Tibial nerve (tissue), 4 donors: ENCODE results near the gene RAI2. TPM values are rescaled to one million over a fixed set of nuclear protein-coding genes. Genes with fewer than 3 reads are reported as not detected.
A peak's percentile ranks its signal among the peaks of the same experiment; 100 is the strongest.

Source experiments
- DNase-seq, 2 donors: peaks; one replicate each; pipeline ENCODE4 v3.0.0-alpha.2; 2019; ENCODE audit warnings: low spot score in 2 of 2
- H3K27ac ChIP-seq, 4 donors: fragments of 200-600 bp; sonication (generic) in 3 of 4; one replicate each; pipeline ENCODE4 v1.5.1; 2017 to 2019; ENCODE audit warnings: mild to moderate bottlenecking in 1 of 4
- H3K27me3 ChIP-seq, 2 donors: fragments of 200-600 bp; sonication (generic) in 1 of 2; one replicate each; pipeline versions ENCODE4 v1.5.1 to v1.6.0; 2017 to 2019
- H3K36me3 ChIP-seq, 3 donors: fragments of 200-600 bp; sonication (generic); one replicate each; pipeline ENCODE4 v1.5.1; 2018 to 2019
- H3K4me1 ChIP-seq, 4 donors: fragments of 200-600 bp; sonication (generic) in 3 of 4; one replicate each; pipeline ENCODE4 v1.5.1; 2017 to 2019
- H3K4me3 ChIP-seq, 4 donors: fragments of 200-600 bp; sonication (generic) in 3 of 4; one replicate each; pipeline ENCODE4 v1.5.1; 2017 to 2019; ENCODE audit warnings: mild to moderate bottlenecking in 1 of 4, moderate library complexity in 1 of 4
- H3K9me3 ChIP-seq, 4 donors: fragments of 200-600 bp; sonication (generic) in 3 of 4; one replicate each; pipeline ENCODE4 v1.5.1; 2017 to 2019
- CTCF ChIP-seq, 5 experiments: fragments of 200-600 bp in 3 of 5; fragments of 450-650 bp in 2 of 5; sonication (generic) in 3 of 5; IDR thresholded peaks; one replicate each; pipeline ENCODE4 v1.5.1; 2016 to 2019; ENCODE audit warnings: antibody characterized with exemption in 5 of 5, mild to moderate bottlenecking in 3 of 5, moderate library complexity in 2 of 5
- EP300 ChIP-seq, 2 donors: sonication (generic); formaldehyde crosslinking; IDR thresholded peaks; one replicate each; pipeline ENCODE4 v1.6.1; 2017; ENCODE audit warnings: antibody characterized with exemption in 2 of 2, mild to moderate bottlenecking in 1 of 2
- POLR2A ChIP-seq, 2 donors: fragments of 450-650 bp; IDR thresholded peaks; one replicate each; pipeline ENCODE4 v1.6.1; 2017; ENCODE audit warnings: antibody characterized with exemption in 2 of 2, mild to moderate bottlenecking in 2 of 2, moderate library complexity in 2 of 2
- WGBS, 2 donors: methylation state at CpG; one replicate each; pipeline ENCODE4 v1.1.5; 2018; 5-methylcytosine and 5-hydroxymethylcytosine counted together
- total RNA-seq, 4 donors: library from RNA; depleted of rRNA; stranded (reverse); fragments of >200 nt; gene quantifications; one replicate each; pipeline ENCODE4 v1.1.0, GENCODE V29; 2016

The RAI2 gene
- total RNA-seq, 4 donors from 2014 or later: 17.1 to 25.1 (median 23.4) TPM

- 73 to 85% methylated on average over 4 of the region's 4 CpGs for WGBS, 2 donors
- Histone ChIP-seq H3K27ac (no peak overlapping the region), H3K9me3 (no peaks in the 10 kb centered on the region), H3K27me3 (peaks cover 0 to 4% of the 10 kb centered on the region in 2 donors), H3K36me3 (no peaks in the 10 kb centered on the region), H3K4me3 (no peak overlapping the region), H3K4me1 (no peaks in the 10 kb centered on the region)
- TF ChIP-seq EP300 (IDR thresholded peaks at IDR 0.05) (no peak), CTCF (IDR thresholded peaks at IDR 0.05) (no peak), POLR2A (IDR thresholded peaks at IDR 0.05) (no peak)
- DNase-seq: no peak
Observed at GRCh38 chrX:17839269-17839668, 21.8 kb downstream of the RAI2 start.

GRCh38 chrX:17836830-17837229 lies 24.3 kb downstream of the RAI2 start:
- no peak overlapping the region for H3K4me3 ChIP-seq
- H3K36me3 ChIP-seq: no peaks in the 10 kb centered on the region
- peaks cover 0 to 1% of the 10 kb centered on the region in 2 donors for H3K27me3 ChIP-seq
- H3K4me1 ChIP-seq: no peaks in the 10 kb centered on the region
- TF ChIP-seq POLR2A (IDR thresholded peaks at IDR 0.05): no peak
- TF ChIP-seq CTCF (IDR thresholded peaks at IDR 0.05): no peak
- no peak for TF ChIP-seq EP300 (IDR thresholded peaks at IDR 0.05)
- WGBS, 2 donors: 68 to 83% methylated on average over 3 of the region's 3 CpGs
- H3K9me3 ChIP-seq: no peaks in the 10 kb centered on the region
- no peak for DNase-seq
- H3K27ac ChIP-seq: no peak overlapping the region

- no peak for TF ChIP-seq CTCF (IDR thresholded peaks at IDR 0.05)
- no peak for TF ChIP-seq EP300 (IDR thresholded peaks at IDR 0.05)
- no peak for TF ChIP-seq POLR2A (IDR thresholded peaks at IDR 0.05)
- Histone ChIP-seq H3K4me1 (peaks cover 0 to 9% (median 0%) of the 10 kb centered on the region in 4 donors), H3K36me3 (no peaks in the 10 kb centered on the region), H3K27ac (no peak overlapping the region), H3K4me3 (no peak overlapping the region), H3K27me3 (no peaks in the 10 kb centered on the region), H3K9me3 (no peaks in the 10 kb centered on the region)
- 43 to 68% methylated on average over 2 of the region's 2 CpGs for WGBS, 2 donors
- DNase-seq: no peak
Observed at GRCh38 chrX:17833954-17834353, 27.1 kb downstream of the RAI2 start.

- Histone ChIP-seq H3K9me3 (no peaks in the 10 kb centered on the region), H3K36me3 (no peaks in the 10 kb centered on the region), H3K4me1 (peaks cover 0 to 12% (median 0%) of the 10 kb centered on the region in 4 donors), H3K27ac (peak overlapping the region in 1 of 4 donors; percentile 56), H3K4me3 (no peak overlapping the region), H3K27me3 (no peaks in the 10 kb centered on the region)
- 66 to 82% methylated on average over 3 of the region's 3 CpGs for WGBS, 2 donors
- DNase-seq: no peak
- TF ChIP-seq CTCF (IDR thresholded peaks at IDR 0.05): no peak
- TF ChIP-seq POLR2A (IDR thresholded peaks at IDR 0.05): no peak
- no peak for TF ChIP-seq EP300 (IDR thresholded peaks at IDR 0.05)
Observed at GRCh38 chrX:17831255-17831654, 29.8 kb downstream of the RAI2 start.

- peak overlapping the region in 1 of 4 donors; percentile 56 for H3K27ac ChIP-seq
- WGBS, 2 donors: 24 to 43% methylated on average over 1 of the region's 1 CpG
Observed at GRCh38 chrX:17830211-17830610, 30.9 kb downstream of the RAI2 start.

More at GRCh38 chrX:17830211-17830610, 30.9 kb downstream of the RAI2 start:
- no peak for TF ChIP-seq EP300 (IDR thresholded peaks at IDR 0.05)
- TF ChIP-seq POLR2A (IDR thresholded peaks at IDR 0.05): no peak
- TF ChIP-seq CTCF (IDR thresholded peaks at IDR 0.05): no peak
- Histone ChIP-seq H3K27me3 (no peaks in the 10 kb centered on the region), H3K9me3 (no peaks in the 10 kb centered on the region), H3K4me3 (no peak overlapping the region), H3K4me1 (peaks cover 0 to 21% (median 0%) of the 10 kb centered on the region in 4 donors), H3K36me3 (no peaks in the 10 kb centered on the region)
- DNase-seq: no peak
